ENCODE measurements around the gene HSPB6.

The HSPB6 gene

DNA sequence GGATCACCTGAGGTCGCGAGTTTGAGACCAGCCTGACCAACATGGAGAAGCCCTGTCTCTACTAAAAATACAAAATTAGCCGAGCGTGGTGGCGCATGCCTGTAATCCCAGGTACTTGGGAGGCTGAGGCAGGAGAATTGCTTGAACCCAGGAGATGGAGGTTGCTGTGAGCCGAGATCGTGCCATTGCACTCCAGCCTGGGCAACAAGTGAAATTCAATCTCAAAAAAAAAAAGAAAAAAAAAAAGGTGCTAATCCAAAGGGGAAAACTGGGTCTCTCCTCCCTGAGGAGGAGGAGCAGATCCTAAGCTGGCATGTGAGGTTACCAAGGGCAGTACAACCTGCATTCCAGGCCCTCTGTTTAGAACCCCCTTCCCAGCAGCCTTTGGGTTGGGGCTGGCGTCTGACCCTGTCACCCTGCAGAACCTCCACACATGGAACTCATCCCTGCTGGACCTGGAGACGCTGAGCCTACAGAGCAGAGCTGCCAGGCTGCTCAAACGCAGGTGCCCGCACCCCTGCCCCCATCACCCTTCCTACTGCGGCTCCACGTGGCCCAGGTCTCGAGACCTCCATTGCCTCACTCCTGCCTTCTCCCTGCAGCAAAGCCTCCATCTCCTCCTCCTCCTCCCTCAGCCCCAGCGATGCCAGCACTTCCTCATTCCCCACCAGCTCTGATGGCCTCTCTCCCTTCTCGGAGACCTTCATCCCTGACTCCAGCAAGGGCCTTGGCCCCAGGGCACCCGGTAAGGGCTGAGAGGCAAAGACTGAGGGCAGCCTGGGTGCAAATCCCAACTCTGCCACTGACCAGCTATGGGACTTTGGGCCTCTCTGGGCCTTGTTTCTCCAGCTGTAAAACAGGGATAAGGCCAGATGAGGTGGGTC is 7.8 kb upstream of the HSPB6 start:
- DNase-seq, result no peak

- DNase-seq, result no peak
These were observed 4.0 kb upstream of the HSPB6 start for GRCh38 chr19:35760711-35761349.

DNA sequence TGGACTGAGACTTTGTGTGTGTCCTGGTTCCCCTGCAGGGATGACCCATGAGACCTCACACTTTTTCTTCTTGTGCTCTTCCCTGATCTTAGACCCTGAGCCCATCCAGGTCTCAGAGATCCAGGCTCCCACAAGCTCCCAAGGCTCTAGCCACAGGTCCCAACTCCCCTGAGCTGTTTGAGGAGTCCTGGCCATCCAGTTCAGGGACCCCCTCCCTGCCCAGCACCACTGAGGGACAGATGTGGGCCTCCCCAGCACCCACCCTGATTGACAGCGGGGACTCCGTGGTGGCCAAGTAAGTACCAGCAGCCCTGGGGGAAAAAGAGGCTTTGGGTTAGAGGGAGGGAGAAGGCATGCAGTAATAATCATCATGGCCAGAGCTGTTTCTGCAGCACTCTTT is 2.9 kb upstream of the HSPB6 start:
- DNase-seq, result no peak

GRCh38 chr19:35757749-35758608 is 1.1 kb upstream of the HSPB6 start, which contains the start of gene PROSER3:
Gene PROSER3, plus strand, starts transcription at chr19:35758176. Its CDS starts 40 bp downstream, at chr19:35758216.
- DNase-seq, result peak; percentile 98

- DNase-seq, result no peak
These were observed 461 bp upstream of the HSPB6 start for GRCh38 chr19:35757231-35757748.

DNA sequence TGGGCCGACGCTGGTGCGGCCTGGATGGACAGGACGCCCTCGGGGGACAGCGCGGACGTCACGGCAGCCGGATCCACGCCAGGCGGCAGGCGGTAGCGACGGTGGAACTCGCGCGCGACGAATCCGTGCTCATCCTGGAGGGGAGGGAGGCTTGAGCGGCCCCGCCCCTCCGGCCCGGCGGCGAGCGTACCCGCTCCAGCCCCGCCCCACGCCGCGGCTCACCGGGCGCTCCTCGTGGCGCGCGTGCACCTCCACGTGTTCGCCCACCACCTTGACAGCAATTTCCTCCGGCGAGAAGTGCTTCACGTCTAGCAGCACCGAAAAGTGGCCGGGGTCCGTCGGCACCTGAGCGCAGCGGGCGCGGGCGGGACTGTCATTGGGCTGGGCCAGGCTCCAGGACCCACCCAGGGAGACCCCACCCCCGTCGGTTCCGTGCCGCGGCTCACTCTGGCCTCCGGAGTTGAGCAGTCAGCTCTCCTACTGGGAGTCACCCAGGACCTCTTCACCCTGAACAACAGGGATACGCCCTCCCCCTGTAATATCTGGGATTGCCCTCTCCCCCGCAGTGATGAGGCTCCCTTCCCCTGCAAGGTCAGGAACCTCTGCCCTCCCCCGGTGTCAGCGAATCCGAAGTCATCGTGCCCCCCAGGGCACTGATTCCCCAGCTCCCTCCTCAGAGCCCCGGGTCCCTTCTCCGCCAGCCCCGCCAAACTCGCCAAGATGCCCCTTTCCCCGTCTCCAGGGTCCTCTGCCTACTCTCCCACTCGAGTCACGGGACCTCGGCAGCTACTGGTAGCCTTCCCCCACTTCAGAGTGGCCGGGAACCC is 1.1 kb downstream of the HSPB6 start:
- DNase-seq, result peak; percentile 29

- DNase-seq, result no peak
These were observed 1.7 kb downstream of the HSPB6 start for GRCh38 chr19:35755131-35755549.

- no peak for DNase-seq
These were observed 2.3 kb downstream of the HSPB6 start for GRCh38 chr19:35754370-35755130.

DNA sequence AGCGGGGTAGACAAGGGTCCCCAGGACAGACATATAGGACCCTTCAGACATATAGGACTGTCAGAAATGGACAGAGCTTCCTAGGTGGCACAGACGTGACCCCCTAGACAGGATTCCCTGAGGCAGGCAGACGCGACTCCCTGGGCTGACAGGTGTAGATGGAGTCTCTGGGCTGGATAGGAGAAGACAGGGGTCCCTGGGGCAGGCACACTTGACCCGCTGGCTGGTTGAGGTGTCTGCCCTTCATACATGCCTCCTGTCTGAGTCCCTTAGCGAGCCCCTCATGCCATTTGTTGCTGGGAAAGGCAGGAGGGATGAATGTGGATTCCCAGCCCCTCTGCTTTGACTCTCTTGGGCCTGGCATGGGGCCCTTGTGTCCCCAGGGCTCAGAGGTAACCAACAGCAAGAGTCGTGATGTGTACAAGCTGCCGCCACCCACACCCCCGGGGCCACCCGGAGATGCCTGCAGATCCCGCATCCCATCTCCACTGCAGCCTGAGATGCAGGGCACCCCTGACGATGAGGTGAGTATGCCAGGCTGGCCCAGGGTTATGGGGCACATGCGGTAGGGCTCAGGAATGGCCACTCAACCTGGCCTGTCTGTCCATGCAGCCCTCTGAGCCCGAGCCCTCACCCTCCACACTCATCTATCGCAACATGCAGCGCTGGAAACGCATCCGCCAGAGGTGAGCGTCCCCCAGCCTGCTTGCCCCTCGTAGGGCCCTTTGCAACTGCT is 3.0 kb downstream of the HSPB6 start:
- no peak for DNase-seq

GRCh38 chr19:35752746-35753350 is 4.0 kb downstream of the HSPB6 start:
- no peak for DNase-seq

DNA sequence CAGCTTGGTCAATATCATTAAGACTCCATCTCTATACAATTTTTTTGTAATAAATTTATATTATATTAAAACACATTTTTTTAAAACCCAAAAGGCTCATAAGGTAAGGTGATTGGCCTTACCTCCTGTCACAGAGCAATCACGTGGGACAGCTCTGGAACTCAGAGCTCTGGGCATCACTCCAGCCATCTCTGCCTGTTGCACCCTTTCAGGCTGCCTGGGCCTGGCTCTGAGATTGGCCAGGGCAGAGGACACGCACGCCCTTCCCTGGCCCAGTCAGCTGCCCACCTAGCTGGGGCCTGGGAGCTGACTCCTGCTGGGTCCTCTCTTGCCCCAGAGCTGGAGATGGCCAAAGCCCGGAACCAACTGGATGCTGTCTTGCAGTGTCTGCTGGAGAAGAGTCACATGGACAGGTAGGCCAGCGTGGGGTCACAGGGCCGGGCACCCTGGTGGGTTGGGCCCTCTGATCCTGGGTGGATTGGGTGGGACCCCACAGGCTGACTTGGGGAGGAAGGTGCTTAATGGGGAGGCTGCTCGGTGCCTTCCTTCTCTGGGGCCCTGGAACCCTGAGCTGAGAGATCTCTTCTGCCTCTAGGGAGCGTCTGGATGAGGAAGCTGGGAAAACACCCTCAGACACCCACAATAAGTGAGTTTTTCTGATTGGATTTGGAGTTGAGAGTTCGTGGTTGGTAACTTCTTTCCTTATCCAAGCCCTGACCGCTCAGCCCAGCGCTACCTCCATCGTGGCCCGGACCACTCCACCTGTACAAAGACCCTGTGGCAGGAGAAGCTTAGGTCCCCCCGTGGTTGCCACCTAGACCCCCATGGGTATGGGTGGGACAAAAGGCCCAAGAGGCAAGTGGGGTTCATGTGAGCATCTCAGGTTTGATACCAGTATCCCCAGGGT is 4.7 kb downstream of the HSPB6 start:
- no peak for DNase-seq

GRCh38 chr19:35750167-35750566 is 6.7 kb downstream of the HSPB6 start:
- no peak for DNase-seq

DNA sequence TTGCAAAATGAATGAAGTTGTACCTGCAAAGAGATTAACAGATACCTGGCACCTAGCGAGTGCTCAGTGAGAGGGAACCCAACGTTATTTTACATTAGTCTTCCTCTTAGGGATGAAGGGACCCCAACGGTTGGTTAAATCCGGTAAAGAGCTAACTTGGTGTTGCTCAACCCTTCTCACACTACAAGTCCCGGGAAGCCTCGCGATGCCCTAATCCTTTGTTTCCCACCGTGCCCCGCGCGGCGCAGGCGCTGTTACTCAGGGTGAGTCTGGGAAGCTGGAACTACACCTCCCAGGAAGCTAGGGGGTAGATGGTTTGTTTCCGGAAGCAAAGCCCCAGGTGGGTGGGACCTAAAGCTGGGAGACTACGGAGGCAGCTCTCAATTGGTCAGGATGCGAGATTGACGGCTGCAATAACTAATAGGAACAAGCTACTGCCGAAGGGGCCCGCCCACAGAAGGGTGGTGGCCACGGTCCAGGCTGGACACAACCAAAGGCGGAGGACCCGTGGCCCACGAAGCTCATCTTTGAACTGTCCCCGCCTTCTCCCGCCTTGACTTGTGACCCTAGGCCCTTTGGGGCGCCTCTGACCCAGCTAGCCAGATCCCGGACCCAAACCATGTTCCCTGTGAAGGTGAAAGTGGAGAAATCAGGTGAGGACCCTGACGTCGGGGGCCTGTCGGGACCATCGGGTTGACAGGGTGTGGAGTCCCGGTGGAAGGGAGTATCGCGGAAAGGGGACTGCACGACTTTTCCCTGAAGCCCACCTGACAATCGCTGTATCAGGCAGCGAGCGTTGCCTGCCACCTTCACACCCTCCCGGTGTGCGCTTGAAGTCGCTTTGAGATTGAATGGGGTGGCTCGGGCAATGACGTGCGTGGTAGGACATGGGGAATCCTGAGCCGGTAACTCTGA is 8.5 kb downstream of the HSPB6 start, which contains the start of gene LIN37:
LIN37 (plus strand) TSS at position 471 of the 915 bp plus-strand sequence; CDS start at position 620, 149 bp downstream.
- DNase-seq, result peak; percentile 97

DNA sequence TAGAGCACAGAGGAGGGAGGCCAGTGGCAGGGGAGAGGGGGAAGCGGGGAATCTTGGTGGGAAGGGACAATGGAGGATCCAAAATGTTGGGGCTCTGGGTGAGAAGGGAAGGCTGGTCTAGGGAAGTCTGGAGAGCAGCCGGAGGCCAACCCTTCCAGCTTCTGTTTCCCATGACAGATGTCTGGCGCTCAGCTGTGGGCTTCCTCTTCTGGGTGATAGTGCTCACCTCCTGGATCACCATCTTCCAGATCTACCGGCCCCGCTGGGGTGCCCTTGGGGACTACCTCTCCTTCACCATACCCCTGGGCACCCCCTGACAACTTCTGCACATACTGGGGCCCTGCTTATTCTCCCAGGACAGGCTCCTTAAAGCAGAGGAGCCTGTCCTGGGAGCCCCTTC is 10.3 kb downstream of the HSPB6 start:
- no peak for DNase-seq

GRCh38 chr19:35746087-35746462 is 10.8 kb downstream of the HSPB6 start:
- DNase-seq, result no peak

DNA sequence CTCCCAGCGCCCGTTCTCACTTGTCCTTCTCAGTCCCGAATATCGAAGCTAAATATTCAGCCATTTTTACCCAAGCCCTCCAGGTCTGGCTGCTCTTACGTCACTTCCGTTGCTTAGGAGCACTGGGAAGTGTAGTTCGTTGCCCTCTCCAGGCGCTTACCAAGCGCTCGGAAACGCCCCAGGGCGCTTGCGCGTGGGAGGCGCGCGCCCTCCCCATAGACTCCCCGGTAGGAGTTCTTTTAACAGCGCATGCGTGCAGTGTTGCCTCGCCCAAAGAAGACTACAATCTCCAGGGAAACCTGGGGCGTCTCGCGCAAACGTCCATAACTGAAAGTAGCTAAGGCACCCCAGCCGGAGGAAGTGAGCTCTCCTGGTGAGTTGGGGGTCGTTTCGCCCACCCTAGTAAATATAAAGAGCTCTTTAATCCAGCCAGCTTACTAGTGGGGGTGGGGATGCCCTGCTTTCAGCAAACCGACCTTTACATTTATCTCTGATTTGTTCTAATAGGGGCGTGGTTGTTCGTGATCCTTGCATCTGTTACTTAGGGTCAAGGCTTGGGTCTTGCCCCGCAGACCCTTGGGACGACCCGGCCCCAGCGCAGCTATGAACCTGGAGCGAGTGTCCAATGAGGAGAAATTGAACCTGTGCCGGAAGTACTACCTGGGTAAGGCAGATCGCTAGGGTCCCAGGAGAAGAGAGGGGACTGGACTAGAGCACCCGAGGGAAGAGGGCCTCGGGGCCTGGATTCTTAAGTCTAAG is 11.3 kb downstream of the HSPB6 start, which contains the start of the genes PSENEN and U2AF1L4:
PSENEN (plus strand) TSS at position 324 of the 759 bp plus-strand sequence; CDS start at position 604, 280 bp downstream.
U2AF1L4 (minus strand) TSS at position 91 of the 759 bp plus-strand sequence; CDS start at position 64, 27 bp downstream.
- DNase-seq, result peak; percentile 91
